Mesendoderm (in vitro differentiated cells): ENCODE results near the gene FNBP1.

Experiments used
- DNase-seq: peaks from one replicate; pipeline ENCODE4 v3.0.0; 2013
- H2AK5ac ChIP-seq: 2 replicates; pipeline ENCODE4 v1.6.1; 2013; ENCODE audit warnings: low read length, inconsistent platforms
- H2BK120ac ChIP-seq: 2 replicates; pipeline ENCODE4 v1.6.1; 2013; ENCODE audit warnings: low read depth, mild to moderate bottlenecking, low read length, moderate library complexity, mixed read lengths
- H2BK15ac ChIP-seq: replicated peaks from 2 replicates; pipeline ENCODE4 v1.6.1; 2013; ENCODE audit warnings: low read depth, mild to moderate bottlenecking, moderate library complexity
- H2BK5ac ChIP-seq: 2 replicates; pipeline ENCODE4 v1.6.1; 2013; ENCODE audit warnings: low read length, inconsistent platforms
- H3K18ac ChIP-seq: 2 replicates; pipeline ENCODE4 v1.6.1; 2013; ENCODE audit warnings: mild to moderate bottlenecking, low read length, mixed read lengths
- H3K23ac ChIP-seq: one replicate; pipeline ENCODE4 v1.6.1; 2013; ENCODE audit warnings: low read length
- H3K27ac ChIP-seq: 2 replicates; pipeline ENCODE4 v1.5.1; 2013; ENCODE audit warnings: low read depth, mild to moderate bottlenecking, inconsistent platforms, low read length, moderate library complexity
- H3K27me3 ChIP-seq: 2 replicates; pipeline ENCODE4 v1.6.1; 2013; ENCODE audit warnings: low read length, control low read depth, mild to moderate bottlenecking, inconsistent platforms; ENCODE audit not compliant: insufficient read depth, poor library complexity
- H3K36me3 ChIP-seq: 2 replicates; pipeline ENCODE4 v1.6.1; 2013; ENCODE audit warnings: low read length, inconsistent platforms; ENCODE audit not compliant: control insufficient read depth, insufficient read depth
- H3K4ac ChIP-seq: one replicate; pipeline ENCODE4 v1.6.1; 2013; ENCODE audit warnings: low read depth, mild to moderate bottlenecking, low read length, moderate library complexity
- H3K4me1 ChIP-seq: 2 replicates; pipeline ENCODE4 v1.6.1; 2013; ENCODE audit warnings: low read depth, low read length, inconsistent platforms; ENCODE audit not compliant: control insufficient read depth
- H3K4me2 ChIP-seq: 2 replicates; pipeline ENCODE4 v1.6.1; 2013; ENCODE audit warnings: low read length
- H3K4me3 ChIP-seq: 2 replicates; pipeline ENCODE4 v1.5.1; 2013; ENCODE audit warnings: mild to moderate bottlenecking, low read length
- H3K56ac ChIP-seq: one replicate; pipeline ENCODE4 v1.6.1; 2013; ENCODE audit warnings: low read length
- H3K79me1 ChIP-seq: 2 replicates; pipeline ENCODE4 v1.6.1; 2013; ENCODE audit warnings: low read length, inconsistent platforms
- H3K79me2 ChIP-seq: 2 replicates; pipeline ENCODE4 v1.6.1; 2013; ENCODE audit warnings: mild to moderate bottlenecking, low read length; ENCODE audit not compliant: control insufficient read depth, insufficient read depth
- H3K9ac ChIP-seq: 2 replicates; pipeline ENCODE4 v1.6.1; 2013; ENCODE audit warnings: low read length, inconsistent platforms
- H4K5ac ChIP-seq: one replicate; pipeline ENCODE4 v1.6.1; 2013; ENCODE audit warnings: low read length
- H4K8ac ChIP-seq: one replicate; pipeline ENCODE4 v1.6.1; 2013; ENCODE audit warnings: low read depth, mild to moderate bottlenecking, control low read depth, low read length, moderate library complexity
- WGBS: extraction: QIAGEN DNeasy Blood & Tissue Kit; methylation state at CpG from one replicate; pipeline ENCODE4 v1.1.7; 2013; ENCODE audit warnings: low lambda C conversion rate, missing lambda C conversion rate; ENCODE audit not compliant: insufficient coverage; ENCODE audit errors: extremely low coverage; 5-methylcytosine and 5-hydroxymethylcytosine counted together
- small RNA-seq: library from polyadenylated mRNA; stranded (forward); fragments of <200 nt; extraction: miRNeasy Mini kit (QIAGEN cat#:217004); gene quantifications from one replicate; pipeline ENCODE3, GENCODE V24; 2013; ENCODE audit not compliant: insufficient read depth

The FNBP1 gene

GRCh38 chr9:129840034-129840433, 203.0 kb downstream of the FNBP1 start:
- H3K27me3 ChIP-seq, result no peaks in the 10 kb centered on the region
- no peak overlapping the region for H3K56ac ChIP-seq
- H2BK120ac ChIP-seq, result no peak overlapping the region
- H2BK5ac ChIP-seq, result no peak overlapping the region
- no peak overlapping the region for H2AK5ac ChIP-seq
- no peak overlapping the region for H3K9ac ChIP-seq
- WGBS, result no CpG with 5 or more reads among the region's 8 CpGs
- no peak overlapping the region for H3K4ac ChIP-seq
- no peak overlapping the region for H3K27ac ChIP-seq
- no peak overlapping the region for H3K18ac ChIP-seq
- no peak overlapping the region for H3K4me2 ChIP-seq
- no peaks in the 10 kb centered on the region for H3K79me1 ChIP-seq
- H2BK15ac ChIP-seq, result no peak overlapping the region
- no peaks in the 10 kb centered on the region for H3K4me1 ChIP-seq
- no peak overlapping the region for H3K23ac ChIP-seq
- H3K36me3 ChIP-seq, result no peaks in the 10 kb centered on the region
- no peak overlapping the region for H3K4me3 ChIP-seq
- H4K5ac ChIP-seq, result no peak overlapping the region
- DNase-seq, result no peak
- no peak overlapping the region for H4K8ac ChIP-seq
- H3K79me2 ChIP-seq, result no peaks in the 10 kb centered on the region

DNA sequence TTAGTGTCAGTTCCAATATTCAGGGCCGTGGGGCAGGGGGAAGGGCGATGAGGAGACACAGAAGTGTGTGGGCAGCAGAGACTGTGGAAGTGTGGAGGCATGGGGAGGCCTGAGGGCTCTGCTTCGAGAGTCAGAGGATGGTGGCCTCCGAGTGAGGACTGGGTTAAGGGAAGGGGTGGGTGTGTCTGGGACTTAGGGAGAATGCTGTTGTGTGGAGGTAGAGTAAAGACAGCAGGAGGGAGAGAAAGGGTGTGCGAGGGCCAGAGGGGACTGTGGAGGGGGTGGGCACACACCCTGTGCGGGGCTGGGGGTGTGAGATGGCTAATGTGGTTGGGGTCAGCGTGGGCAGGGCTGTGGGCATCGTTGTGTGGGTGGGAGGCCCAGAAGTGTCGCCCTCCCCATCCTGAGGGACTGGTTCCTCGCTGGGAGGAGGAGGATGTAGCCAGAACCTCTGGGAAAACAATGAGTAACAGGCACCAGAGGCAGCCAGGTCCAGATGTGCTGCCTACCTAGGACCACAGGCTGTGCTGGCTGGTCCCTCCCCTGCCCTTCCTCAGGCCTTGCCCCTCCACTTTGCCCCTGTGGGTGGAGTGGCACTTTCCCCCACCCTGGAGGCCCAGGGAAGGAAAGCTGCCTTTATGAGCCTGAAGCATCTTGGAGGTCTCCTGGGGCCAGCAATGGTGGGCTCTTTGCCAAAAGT, 203.5 kb downstream of the FNBP1 start:
- Histone ChIP-seq H3K4me2 (no peak overlapping the region), H3K4me1 (no peaks in the 10 kb centered on the region), H3K79me2 (peaks cover 2% of the 10 kb centered on the region), H3K4ac (no peak overlapping the region), H2AK5ac (no peak overlapping the region), H3K9ac (no peak overlapping the region), H2BK5ac (no peak overlapping the region), H3K23ac (no peak overlapping the region), H4K5ac (no peak overlapping the region), H3K56ac (no peak overlapping the region), H2BK15ac (no peak overlapping the region), H2BK120ac (no peak overlapping the region), H3K36me3 (no peaks in the 10 kb centered on the region), H3K27me3 (no peaks in the 10 kb centered on the region), H3K27ac (no peak overlapping the region), H3K4me3 (no peak overlapping the region), H3K18ac (no peak overlapping the region), H3K79me1 (peaks cover 2% of the 10 kb centered on the region), H4K8ac (no peak overlapping the region)
- DNase-seq, result no peak
- no CpG with 5 or more reads among the region's 10 CpGs for WGBS

DNA sequence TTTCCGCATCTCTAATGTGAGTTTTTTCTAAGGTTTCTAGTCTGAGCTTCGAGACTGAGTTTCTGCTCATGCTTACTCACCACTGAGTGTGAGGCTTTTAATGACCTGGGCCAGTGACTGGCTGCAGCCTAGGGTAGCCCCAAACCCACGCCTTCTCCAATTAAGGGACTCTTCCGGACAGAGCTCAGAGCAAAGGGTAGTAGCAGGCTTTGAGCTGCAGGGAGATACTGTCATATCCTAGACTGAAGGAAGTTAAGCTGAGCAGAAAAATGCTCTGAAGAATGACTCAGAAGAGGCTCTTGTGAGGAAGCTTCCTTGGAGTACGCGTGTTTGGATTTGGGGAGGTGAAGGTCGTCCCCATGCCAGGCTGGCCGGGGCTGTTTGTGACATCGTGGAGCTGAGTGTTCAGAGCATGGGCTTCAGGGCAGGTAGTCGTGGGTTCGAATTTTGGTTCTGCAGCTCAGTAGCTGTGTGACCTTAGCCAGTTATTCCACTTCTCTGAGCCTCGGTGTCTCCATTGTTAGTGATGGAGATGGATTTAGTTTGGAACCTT, 204.2 kb downstream of the FNBP1 start:
- peaks cover 4% of the 10 kb centered on the region for H3K79me1 ChIP-seq
- H3K4me1 ChIP-seq, result no peaks in the 10 kb centered on the region
- no peak overlapping the region for H2BK120ac ChIP-seq
- H3K27me3 ChIP-seq, result no peaks in the 10 kb centered on the region
- no peak overlapping the region for H2AK5ac ChIP-seq
- no peak overlapping the region for H3K18ac ChIP-seq
- no peaks in the 10 kb centered on the region for H3K36me3 ChIP-seq
- no peak overlapping the region for H3K9ac ChIP-seq
- no CpG with 5 or more reads among the region's 12 CpGs for WGBS
- no peak overlapping the region for H3K4me3 ChIP-seq
- peaks cover 4% of the 10 kb centered on the region for H3K79me2 ChIP-seq
- no peak overlapping the region for H4K8ac ChIP-seq
- no peak for DNase-seq
- H3K27ac ChIP-seq, result no peak overlapping the region
- no peak overlapping the region for H2BK15ac ChIP-seq
- H3K23ac ChIP-seq, result no peak overlapping the region
- no peak overlapping the region for H3K4me2 ChIP-seq
- no peak overlapping the region for H4K5ac ChIP-seq
- H3K56ac ChIP-seq, result no peak overlapping the region
- no peak overlapping the region for H2BK5ac ChIP-seq
- no peak overlapping the region for H3K4ac ChIP-seq

Small RNA genes within 50 kb of the gene (small RNA-seq; reads per million reads assigned to genes)
- gene MIR6855, result 0.54 reads per million
